Measurements from ENCODE around the gene KRTAP5-10. TPM values are rescaled to one million over a fixed set of nuclear protein-coding genes. Genes with fewer than 3 reads are reported as not detected.
"Not testable (repeated sequence)": the region's sequence is repeated elsewhere in the genome, so short reads cannot be mapped to it uniquely, and the experiment has no call there.

KRTAP5-10 gene
- total RNA-seq, 1 donor from 2014 or later: not detected

DNA sequence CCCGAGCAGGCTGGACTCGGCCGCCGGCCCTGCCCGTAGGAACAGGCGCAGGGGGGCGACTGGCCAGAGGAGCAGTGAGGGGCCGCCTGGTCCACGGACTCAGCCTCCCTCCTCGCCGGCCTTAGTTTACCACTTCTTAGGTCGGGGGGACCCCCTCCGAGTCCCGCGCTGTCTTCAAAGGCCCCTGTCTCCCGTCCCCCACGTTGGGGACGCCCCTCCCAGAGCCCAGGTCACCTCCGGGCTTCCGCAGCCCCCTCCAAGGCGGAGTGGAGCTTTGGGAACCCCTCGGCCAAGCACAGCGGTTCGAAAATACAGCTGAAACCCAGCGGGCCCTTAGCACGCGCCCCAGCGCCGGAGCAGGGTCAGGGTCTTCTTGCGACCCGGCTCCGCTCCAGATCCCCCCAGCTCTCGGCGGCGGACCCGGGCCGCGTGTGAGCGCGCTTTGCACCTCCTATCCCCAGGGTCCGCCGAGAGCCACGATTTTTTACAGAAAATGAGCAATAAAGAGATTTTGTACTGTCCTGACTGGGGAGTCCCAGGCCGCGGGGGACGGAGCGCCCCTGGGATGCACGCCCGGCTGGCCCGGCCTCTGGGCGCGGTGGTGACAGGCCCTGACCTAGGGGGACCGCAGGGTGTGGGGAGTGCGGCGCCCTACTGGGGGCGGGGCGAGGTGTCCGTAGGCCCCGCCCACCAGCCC is 42.3 kb downstream of the KRTAP5-10 start:
- not testable (repeated sequence) for DNase-seq (ENCODE audit: low read depth in 2 of 2)

DNA sequence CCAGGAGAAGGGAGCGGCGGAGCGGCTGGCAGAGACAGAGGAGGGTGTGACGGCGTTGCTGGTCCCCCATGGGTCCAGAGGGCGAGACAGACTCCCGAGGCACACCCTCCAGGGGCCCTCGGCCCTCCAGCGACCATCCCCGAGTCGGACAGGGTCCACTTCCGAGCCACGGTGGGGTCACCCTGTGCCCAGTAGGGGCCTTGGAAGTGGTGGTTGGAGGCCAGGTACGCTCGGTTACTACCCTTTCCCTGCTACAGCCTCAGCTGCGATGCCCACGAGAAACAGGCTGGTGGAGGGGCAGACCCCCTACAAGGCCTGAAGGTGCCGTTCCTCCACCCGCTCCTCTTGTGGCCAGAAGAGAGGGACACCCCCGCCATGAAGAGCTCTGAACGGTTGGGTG is 42.9 kb downstream of the KRTAP5-10 start:
- DNase-seq (ENCODE audit: low read depth in 2 of 2): not testable (repeated sequence)

DNA sequence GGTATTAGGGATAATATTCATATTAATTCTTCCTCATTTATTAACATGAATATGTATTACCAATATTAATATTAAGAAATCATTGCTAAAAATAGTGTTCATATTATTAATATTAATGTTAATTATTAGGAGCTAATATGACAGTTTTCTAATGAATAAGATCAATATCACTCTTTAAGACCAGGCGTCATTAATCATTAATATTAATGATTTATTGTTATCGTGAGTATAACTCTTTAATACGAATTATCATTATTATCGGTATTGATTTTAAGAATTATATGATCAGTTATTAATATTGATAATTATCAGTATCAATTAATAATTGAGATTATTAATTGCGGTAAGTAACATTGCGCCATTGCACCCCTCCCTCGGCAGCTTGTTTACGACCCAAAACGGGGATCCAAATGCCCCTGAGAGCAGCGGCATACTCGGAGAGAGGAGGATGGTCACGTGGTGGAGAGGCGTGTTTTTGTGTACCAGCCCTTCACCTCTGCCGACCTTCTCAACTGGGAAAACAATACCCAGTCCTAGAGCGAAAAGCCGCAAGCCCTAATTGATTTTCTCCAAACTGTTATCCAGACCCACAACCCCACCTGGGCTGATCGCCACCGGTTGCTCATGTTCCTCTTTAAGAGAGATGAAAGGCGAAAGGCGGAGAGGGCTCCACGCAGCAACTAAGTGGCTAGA is 46.0 kb downstream of the KRTAP5-10 start:
- not testable (repeated sequence) for DNase-seq (ENCODE audit: low read depth in 2 of 2)

DNA sequence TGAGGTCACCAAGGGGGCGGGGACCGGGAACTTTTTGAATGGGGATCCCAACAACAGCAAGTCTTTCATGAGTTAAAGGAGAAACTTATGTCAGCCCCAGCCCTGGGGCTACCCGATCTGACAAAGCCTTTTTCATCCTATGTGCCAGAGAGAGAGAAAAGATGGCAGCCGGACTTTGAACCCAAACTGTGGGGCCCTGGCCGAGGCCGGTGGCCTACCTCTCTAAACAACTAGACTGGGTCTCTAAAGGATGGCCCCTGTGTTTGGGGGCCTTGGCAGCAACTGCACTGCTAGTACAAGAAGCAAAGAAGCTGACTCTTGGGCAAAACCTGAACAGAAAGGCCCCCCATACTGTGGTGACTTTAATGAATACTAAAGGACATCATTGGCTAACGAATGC is 48.6 kb downstream of the KRTAP5-10 start:
- not testable (repeated sequence) for DNase-seq (ENCODE audit: low read depth in 2 of 2)

DNA sequence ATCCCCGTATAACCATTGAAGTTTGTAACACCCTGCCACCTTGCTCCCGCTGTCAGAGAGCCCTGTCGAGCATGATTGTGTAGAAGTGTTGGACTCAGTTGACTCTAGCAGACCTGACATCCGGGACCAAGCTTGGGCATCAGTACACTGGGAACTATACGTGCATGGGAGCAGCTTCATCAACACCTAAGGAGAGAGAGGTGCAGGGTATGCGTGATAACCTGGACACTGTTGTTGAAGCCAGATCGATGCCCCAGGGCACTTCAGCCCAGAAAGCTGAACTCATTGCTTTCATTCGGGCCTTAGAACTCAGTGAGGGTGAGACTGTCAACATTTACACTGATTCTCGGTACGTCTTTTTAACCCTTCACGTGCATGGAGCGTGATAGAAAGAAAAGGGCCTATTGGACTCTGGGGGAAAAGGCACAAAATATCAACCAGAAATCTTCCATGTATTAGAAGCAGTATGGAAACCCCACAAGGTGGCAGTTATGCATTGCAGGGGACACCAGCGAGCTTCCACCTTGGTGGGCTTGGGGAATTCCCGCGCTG is 49.1 kb downstream of the KRTAP5-10 start:
- not testable (repeated sequence) for DNase-seq (ENCODE audit: low read depth in 2 of 2)

DNA sequence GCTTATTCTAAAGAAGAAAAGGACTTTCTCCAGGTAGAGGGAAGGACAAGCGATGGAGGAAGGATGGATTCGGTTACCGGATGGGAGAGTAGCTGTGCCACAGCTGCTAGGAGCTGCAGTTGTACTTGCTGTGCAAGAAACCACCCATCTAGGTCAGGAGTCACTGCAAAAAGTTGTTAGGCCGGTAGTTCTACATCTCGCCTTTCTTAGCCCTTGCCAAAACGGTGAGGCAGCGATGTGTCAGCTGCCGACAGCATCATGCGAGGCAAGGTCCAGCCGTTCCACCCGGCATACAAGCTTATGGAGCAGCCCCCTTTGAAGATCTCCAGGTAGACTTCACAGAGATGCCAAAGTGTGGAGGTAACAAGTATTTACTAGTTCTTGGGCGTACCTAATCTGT is 49.6 kb downstream of the KRTAP5-10 start:
- not testable (repeated sequence) for DNase-seq (ENCODE audit: low read depth in 2 of 2)

Other genes with a start within 250 kb of the KRTAP5-10 start
- 42.6 and 57.5 TPM in 2 replicates for gene DHCR7, start 117.2 kb upstream of the KRTAP5-10 start, total RNA-seq
- 60.5 and 88.1 TPM in 2 replicates for gene NADSYN1, start 112.4 kb upstream of the KRTAP5-10 start, total RNA-seq
- gene KRTAP5-7, start 38.3 kb upstream of the KRTAP5-10 start, total RNA-seq: not detected in 2 replicates
- not detected in 2 replicates for gene KRTAP5-8, start 27.5 kb upstream of the KRTAP5-10 start, total RNA-seq
- gene KRTAP5-9, start 17.1 kb upstream of the KRTAP5-10 start, total RNA-seq: not detected in 2 replicates
- gene KRTAP5-11, start 17.3 kb downstream of the KRTAP5-10 start, total RNA-seq: not detected in 2 replicates

Data from dermis microvascular lymphatic vessel endothelial cell (primary cell).